H1 (cell line): ENCODE results near the gene PRIMPOL. TPM values are rescaled to one million over a fixed set of nuclear protein-coding genes. Genes with fewer than 3 reads are reported as not detected.

Experiments used
- CTCF ChIA-PET: fragments of 300-600 bp; sonication (Branson Sonifier 250); formaldehyde crosslinking; loops from one replicate; lab custom pipeline; 2021; ENCODE audit not compliant: partially characterized antibody; lab: Charles Lee
- POLR2A ChIA-PET: fragments of 300-600 bp; sonication (Branson Sonifier 250); formaldehyde crosslinking; loops from one replicate; lab custom pipeline; 2021; ENCODE audit warnings: inconsistent platforms; ENCODE audit not compliant: partially characterized antibody; lab: Charles Lee
- DNase-seq, 2 experiments: peaks; one replicate each; pipeline versions ENCODE4 v3.0.0 to v3.0.0-alpha.2; 2010 to 2022; ENCODE audit warnings: low spot score in 2 of 2, low read depth in 1 of 2, mixed read lengths in 1 of 2
- FAIRE-seq: peaks from 2 replicates; lab custom pipeline; 2011; peaks lifted over from hg19 to GRCh38; lab: Jason Lieb, UNC
- H2AFZ ChIP-seq: 2 replicates; pipeline ENCODE4 v1.8.1; 2012; ENCODE audit warnings: low read length, inconsistent platforms
- H2AK5ac ChIP-seq: 2 replicates; pipeline ENCODE4 v1.6.1; 2013; ENCODE audit warnings: low read depth, low read length
- H2BK120ac ChIP-seq: replicated peaks from 2 replicates; pipeline ENCODE3; 2013; ENCODE audit warnings: low read depth, low read length, inconsistent platforms
- H2BK12ac ChIP-seq: 2 replicates; pipeline ENCODE4 v1.6.1; 2013; ENCODE audit warnings: low read depth, low read length
- H2BK15ac ChIP-seq: 2 replicates; pipeline ENCODE4 v1.6.1; 2013; ENCODE audit warnings: low read length
- H2BK20ac ChIP-seq: 2 replicates; pipeline ENCODE4 v1.6.1; 2013; ENCODE audit warnings: low read length
- H2BK5ac ChIP-seq: 2 replicates; pipeline ENCODE4 v1.6.1; 2013; ENCODE audit warnings: low read depth, low read length
- H3K14ac ChIP-seq: 2 replicates; pipeline ENCODE4 v1.6.1; 2013; ENCODE audit warnings: inconsistent platforms; ENCODE audit not compliant: insufficient read length
- H3K18ac ChIP-seq: 2 replicates; pipeline ENCODE4 v1.6.1; 2013; ENCODE audit warnings: low read length; ENCODE audit errors: extremely low read depth
- H3K23ac ChIP-seq: 2 replicates; pipeline ENCODE4 v1.6.1; 2013; ENCODE audit warnings: inconsistent platforms; ENCODE audit not compliant: insufficient read length
- H3K23me2 ChIP-seq: 2 replicates; pipeline ENCODE4 v1.6.1; 2013; ENCODE audit warnings: low read depth, low read length
- H3K27ac ChIP-seq: 2 replicates; pipeline ENCODE4 v1.6.1; 2011; ENCODE audit warnings: low read depth, low read length, inconsistent platforms
- H3K27me3 ChIP-seq, 4 experiments: replicated peaks in 1 of 4; 1 replicate in 1 of 4; 2 replicates in 3 of 4; pipeline versions ENCODE4 v1.6.1 to v1.8.1; 2011 to 2013; ENCODE audit warnings: low read length in 3 of 4, mild to moderate bottlenecking in 3 of 4, inconsistent platforms in 2 of 4, mixed read lengths in 2 of 4, moderate library complexity in 1 of 4; ENCODE audit not compliant: control insufficient read depth in 3 of 4, insufficient read depth in 3 of 4; ENCODE audit errors: extremely low read depth in 1 of 4
- H3K36me3 ChIP-seq, 4 experiments: 2 replicates each; pipeline versions ENCODE4 v1.6.1 to v1.8.1; 2011 to 2013; ENCODE audit warnings: mild to moderate bottlenecking in 4 of 4, low read length in 3 of 4, moderate library complexity in 2 of 4, control low read depth in 1 of 4, inconsistent platforms in 1 of 4; ENCODE audit not compliant: insufficient read depth in 4 of 4, control insufficient read depth in 2 of 4
- H3K4ac ChIP-seq: replicated peaks from 2 replicates; pipeline ENCODE3; 2013; ENCODE audit warnings: low read length, low read depth, mixed read lengths, inconsistent platforms; ENCODE audit not compliant: insufficient read length
- H3K4me1 ChIP-seq, 4 experiments: replicated peaks in 1 of 4; 1 replicate in 1 of 4; 2 replicates in 3 of 4; pipeline versions ENCODE4 v1.6.1 to v1.8.1; 2011 to 2013; ENCODE audit warnings: low read length in 3 of 4, inconsistent platforms in 2 of 4, mixed read lengths in 1 of 4; ENCODE audit not compliant: insufficient read depth in 4 of 4, control insufficient read depth in 3 of 4
- H3K4me2 ChIP-seq, 2 experiments: 2 replicates each; pipeline versions ENCODE4 v1.6.1 to v1.8.1; 2011 to 2013; ENCODE audit warnings: low read depth in 2 of 2, low read length in 2 of 2, control low read depth in 1 of 2, inconsistent platforms in 1 of 2, mild to moderate bottlenecking in 1 of 2; ENCODE audit not compliant: insufficient read depth in 1 of 2
- H3K4me3 ChIP-seq, 4 experiments: fragments of 200-600, 300-600 bp in 1 of 4; sonication (generic), shearing (Covaris generic), sonication (Bioruptor Twin) in 1 of 4; 2 replicates each; pipeline versions ENCODE4 v1.5.1 to v1.8.1; 2011 to 2016; ENCODE audit warnings: low read length in 4 of 4, low read depth in 3 of 4, control low read depth in 2 of 4, inconsistent platforms in 2 of 4, mild to moderate bottlenecking in 2 of 4, mixed read lengths in 1 of 4, moderate library complexity in 1 of 4; ENCODE audit not compliant: insufficient read depth in 2 of 4; ENCODE audit errors: extremely low read depth in 1 of 4
- H3K56ac ChIP-seq: replicated peaks from 2 replicates; pipeline ENCODE3; 2013; ENCODE audit warnings: low read depth, mild to moderate bottlenecking, mixed read lengths, low read length, inconsistent platforms; ENCODE audit not compliant: insufficient read length
- H3K79me1 ChIP-seq: 2 replicates; pipeline ENCODE4 v1.6.1; 2013; ENCODE audit warnings: low read depth, low read length, control low read depth
- H3K79me2 ChIP-seq, 2 experiments: 2 replicates each; pipeline versions ENCODE4 v1.6.1 to v1.8.1; 2012 to 2013; ENCODE audit warnings: low read length in 2 of 2, mild to moderate bottlenecking in 2 of 2, inconsistent platforms in 1 of 2; ENCODE audit not compliant: insufficient read depth in 2 of 2, control insufficient read depth in 1 of 2
- H3K9ac ChIP-seq, 4 experiments: replicated peaks in 1 of 4; 1 replicate in 1 of 4; 2 replicates in 3 of 4; pipeline versions ENCODE4 v1.6.1 to v1.8.1; 2011 to 2013; ENCODE audit warnings: low read depth in 3 of 4, low read length in 3 of 4, control low read depth in 2 of 4, mild to moderate bottlenecking in 2 of 4, moderate library complexity in 2 of 4, inconsistent platforms in 1 of 4; ENCODE audit errors: extremely low read depth in 1 of 4
- H3K9me3 ChIP-seq, 2 experiments: 2 replicates each; pipeline versions ENCODE4 v1.6.1 to v1.8.1; 2012 to 2013; ENCODE audit warnings: mild to moderate bottlenecking in 2 of 2, moderate library complexity in 2 of 2, control low read depth in 1 of 2, inconsistent platforms in 1 of 2, low read depth in 1 of 2, low read length in 1 of 2, mixed read lengths in 1 of 2; ENCODE audit not compliant: insufficient read depth in 2 of 2
- H4K20me1 ChIP-seq, 2 experiments: replicated peaks in 1 of 2; 2 replicates each; pipeline versions ENCODE3 to v1.8.1; 2011 to 2013; ENCODE audit warnings: inconsistent platforms in 2 of 2, low read length in 2 of 2, mild to moderate bottlenecking in 1 of 2; ENCODE audit not compliant: insufficient read depth in 2 of 2, control insufficient read depth in 1 of 2
- H4K5ac ChIP-seq: 2 replicates; pipeline ENCODE4 v1.6.1; 2013; ENCODE audit warnings: low read length, low read depth, mixed read lengths, inconsistent platforms; ENCODE audit not compliant: insufficient read length
- H4K8ac ChIP-seq: 2 replicates; pipeline ENCODE4 v1.8.0; 2013; ENCODE audit warnings: mild to moderate bottlenecking, moderate library complexity, low read length, inconsistent platforms; ENCODE audit not compliant: insufficient read depth; ENCODE audit errors: extremely low read depth
- H4K91ac ChIP-seq: replicated peaks from 2 replicates; pipeline ENCODE3; 2013; ENCODE audit warnings: low read length, mixed read lengths, inconsistent platforms; ENCODE audit not compliant: insufficient read length
- BRCA1 ChIP-seq: IDR thresholded peaks from 2 replicates; pipeline ENCODE4 v1.6.1; 2012; ENCODE audit warnings: low read depth, low read length, improper control_type of control experiment
- E2F6 ChIP-seq: IDR thresholded peaks from 2 replicates; pipeline ENCODE4 v1.6.1; 2012; ENCODE audit warnings: inconsistent platforms
- EP300 ChIP-seq, 2 experiments: IDR thresholded peaks; 1 replicate in 1 of 2; 2 replicates in 1 of 2; pipeline ENCODE4 v1.6.1; 2011 to 2012; ENCODE audit warnings: low read depth in 2 of 2, low read length in 2 of 2, mild to moderate bottlenecking in 2 of 2, borderline replicate concordance in 1 of 2, inconsistent platforms in 1 of 2, moderate library complexity in 1 of 2
- SP1 ChIP-seq: IDR thresholded peaks from 2 replicates; pipeline ENCODE4 v1.6.1; 2011; ENCODE audit warnings: low read depth, low read length
- SUZ12 ChIP-seq: fragments of 200-600 bp; sonication (generic); IDR thresholded peaks from 2 replicates; pipeline ENCODE4 v1.6.1; 2012; ENCODE audit warnings: mild to moderate bottlenecking, inconsistent platforms, low read length, moderate library complexity, mixed read lengths
- WGBS, 2 experiments: shearing (Covaris generic) in 1 of 2; methylation state at CpG; one replicate each; pipeline versions ENCODE4 v1.1.6 to v1.1.7; 2013 to 2015; ENCODE audit warnings: low lambda C conversion rate in 2 of 2, mixed read lengths in 2 of 2, inconsistent platforms in 1 of 2, low coverage in 1 of 2, missing lambda C conversion rate in 1 of 2; ENCODE audit not compliant: insufficient replicate concordance in 2 of 2, insufficient coverage in 1 of 2, insufficient read length in 1 of 2; ENCODE audit errors: extremely low coverage in 1 of 2, missing lambda C conversion rate in 1 of 2; 5-methylcytosine and 5-hydroxymethylcytosine counted together
- polyA plus RNA-seq, 7 experiments: library from polyadenylated mRNA; depleted of rRNA in 3 of 7; stranded (reverse) in 5 of 7; unstranded in 2 of 7; fragments of >200 nt in 5 of 7; fragments of 200-250 nt in 2 of 7; gene quantifications; 1 replicate in 5 of 7; 2 replicates in 1 of 7; 4 replicates in 1 of 7; pipeline versions ENCODE4 v1.2.1 to v1.2.3, GENCODE V29; 2011 to 2013; ENCODE audit warnings: missing spikeins in 2 of 7, mixed read lengths in 2 of 7
- total RNA-seq: library from RNA; stranded (reverse); fragmentation: NEBNext Ultra II Directional; extraction: Animal tissue kit (Norgen Biotek cat#: 25700); gene quantifications from 2 replicates; pipeline ENCODE4 v1.2.1, GENCODE V29; 2021

PRIMPOL gene
- total and polyA plus RNA-seq, 2 of the 8 experiments (the other 6 are each of a cell fraction or from before 2014, with no cell fraction given), result 4.4 to 6.7 TPM

DNA sequence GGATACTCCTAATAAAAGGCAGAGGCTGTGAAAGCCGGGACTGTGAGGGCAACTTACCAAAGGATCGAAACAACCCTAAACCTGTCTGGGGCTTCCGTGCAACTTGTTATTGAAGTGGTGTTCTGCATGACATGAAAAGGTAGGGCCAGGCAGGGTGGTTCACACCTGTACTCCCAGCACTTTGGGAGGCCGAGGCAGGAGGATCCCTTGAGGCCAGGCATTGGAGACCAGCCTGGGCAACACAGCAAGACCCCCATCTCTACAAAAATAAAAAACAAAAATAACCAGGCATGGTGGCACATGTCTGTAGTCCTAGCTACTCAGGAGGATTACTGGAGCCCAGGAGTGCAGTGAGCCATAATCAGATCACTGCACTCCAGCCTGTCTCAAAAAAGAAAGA lies 12.6 kb upstream of the PRIMPOL start:
- no peak overlapping the region for H2BK120ac ChIP-seq
- H2AK5ac ChIP-seq, result no peak overlapping the region
- no peak overlapping the region for H2BK12ac ChIP-seq
- H4K8ac ChIP-seq, result no peak overlapping the region
- H3K4me2 ChIP-seq, result no peak overlapping the region
- H4K91ac ChIP-seq, result no peak overlapping the region
- H2AFZ ChIP-seq, result no peak overlapping the region
- no peak overlapping the region for H2BK15ac ChIP-seq
- POLR2A ChIA-PET, result interaction anchor here (0.6 to 2.0 kb wide), 4 partner anchors 12 to 363 kb away, joined by 3 to 7 read pairs (median 4); partner anchors contain the start of genes CASP3 and PRIMPOL
- TF ChIP-seq BRCA1 (no peak), E2F6 (no peak), SP1 (no peak), EP300 (IDR thresholded peaks at IDR 0.05; ENCODE audit: borderline replicate concordance in 1 of 2, low read depth in 2 of 2, low read length in 2 of 2) (no peak), SUZ12 (no peak)
- TF ChIP-seq, all 59 proteins: peak for 0
- H3K23me2 ChIP-seq, result no peaks in the 10 kb centered on the region
- no peak for DNase-seq
- FAIRE-seq, result no peak
- no peak overlapping the region for H4K5ac ChIP-seq
- H3K9ac ChIP-seq, result no peak overlapping the region
- no peak overlapping the region for H2BK20ac ChIP-seq
- no peaks in the 10 kb centered on the region for H3K4me1 ChIP-seq
- H3K27me3 ChIP-seq, result no peaks in the 10 kb centered on the region
- no peaks in the 10 kb centered on the region for H3K9me3 ChIP-seq
- peaks cover 1 to 4% of the 10 kb centered on the region in 2 experiments for H4K20me1 ChIP-seq
- H3K18ac ChIP-seq, result no peak overlapping the region
- WGBS, 2 experiments, result 75% methylated on average over 4 of the region's 4 CpGs; no CpG with 5 or more reads in 1 of the 2 experiments
- H3K4ac ChIP-seq, result no peak overlapping the region
- H3K79me1 ChIP-seq, result peaks cover 3% of the 10 kb centered on the region; the same call in 1 of the 2 replicates
- H3K56ac ChIP-seq, result no peak overlapping the region
- H3K14ac ChIP-seq, result no peak overlapping the region
- peaks cover 7 to 48% of the 10 kb centered on the region in 2 experiments for H3K79me2 ChIP-seq
- CTCF ChIA-PET, result interaction anchor here (0.7 to 2.7 kb wide), 3 partner anchors 9 to 30 kb away, joined by 4 to 9 read pairs (median 4); no protein-coding TSS in a partner anchor
- no peak overlapping the region for H3K23ac ChIP-seq
- H3K36me3 ChIP-seq, result peaks cover 0 to 30% (median 20%) of the 10 kb centered on the region in 4 experiments; a peak in 6 of 8 replicates
- H2BK5ac ChIP-seq, result no peak overlapping the region
- H3K4me3 ChIP-seq, result no peak overlapping the region
- no peak overlapping the region for H3K27ac ChIP-seq
